NCI-H2081 treated with DMSO at 0.1 percent for 48 hours (cell line): Measurements from ENCODE around the gene RASGEF1B.
"Not testable (repeated sequence)": the region's sequence is repeated elsewhere in the genome, so short reads cannot be mapped to it uniquely, and the experiment has no call there.

Experiments used
- DNase-seq: peaks from one replicate; lab custom pipeline; 2025; lab: John Stamatoyannopoulos, UW

RASGEF1B gene

GRCh38 chr4:81498551-81499099 is 26.9 kb upstream of the RASGEF1B start:
- no peak for DNase-seq

GRCh38 chr4:81498046-81498445 is 26.3 kb upstream of the RASGEF1B start:
- DNase-seq, result no peak

DNA sequence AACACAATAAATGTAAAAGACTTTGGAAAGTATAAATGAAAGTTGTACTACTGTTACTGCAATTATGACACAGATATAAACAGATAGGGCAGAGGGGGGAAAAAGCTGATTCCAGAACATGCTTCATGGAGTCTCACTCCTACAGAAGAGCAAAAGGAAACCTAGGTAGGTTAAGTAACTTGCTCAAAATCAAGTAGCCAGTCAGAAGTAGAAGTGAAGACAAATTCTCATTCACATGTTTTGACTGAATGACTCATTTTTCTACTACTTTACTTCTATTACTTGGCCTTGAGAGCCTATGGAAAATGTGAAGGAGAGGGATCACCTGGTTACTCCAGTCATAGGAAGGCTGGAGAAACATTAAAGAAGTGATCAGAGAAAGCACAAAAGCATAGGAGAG is 23.6 kb upstream of the RASGEF1B start:
- DNase-seq, result no peak

GRCh38 chr4:81494031-81494431 is 22.3 kb upstream of the RASGEF1B start:
- no peak for DNase-seq

DNA sequence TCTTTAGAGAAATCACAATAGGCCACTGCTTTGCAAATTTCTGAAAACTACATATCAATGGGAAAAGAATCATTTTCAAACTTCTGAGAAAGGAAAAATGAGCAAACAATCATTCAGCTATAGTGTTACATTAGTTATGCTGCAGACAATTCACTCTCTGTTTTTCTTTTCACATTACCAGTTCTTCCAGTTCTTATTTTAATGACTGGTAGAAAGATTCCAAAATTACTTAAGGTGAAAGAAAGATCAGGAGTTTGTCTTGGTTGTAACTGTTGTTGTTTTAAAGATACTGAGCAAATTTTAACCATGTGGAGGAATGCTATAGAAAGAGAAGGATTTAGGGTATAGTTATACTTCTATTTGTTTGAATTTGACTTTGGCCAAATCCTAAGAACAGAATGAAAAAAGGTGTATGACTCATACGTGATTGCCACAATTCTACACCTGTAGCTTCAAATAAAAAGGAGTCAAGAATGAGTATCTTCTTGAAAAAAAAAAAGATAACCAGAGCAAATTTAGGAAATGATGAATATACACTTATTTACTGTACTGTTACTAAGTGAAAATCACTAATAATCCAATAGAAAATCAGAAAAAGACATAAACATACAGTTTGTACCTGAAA is 21.0 kb upstream of the RASGEF1B start:
- DNase-seq, result no peak

DNA sequence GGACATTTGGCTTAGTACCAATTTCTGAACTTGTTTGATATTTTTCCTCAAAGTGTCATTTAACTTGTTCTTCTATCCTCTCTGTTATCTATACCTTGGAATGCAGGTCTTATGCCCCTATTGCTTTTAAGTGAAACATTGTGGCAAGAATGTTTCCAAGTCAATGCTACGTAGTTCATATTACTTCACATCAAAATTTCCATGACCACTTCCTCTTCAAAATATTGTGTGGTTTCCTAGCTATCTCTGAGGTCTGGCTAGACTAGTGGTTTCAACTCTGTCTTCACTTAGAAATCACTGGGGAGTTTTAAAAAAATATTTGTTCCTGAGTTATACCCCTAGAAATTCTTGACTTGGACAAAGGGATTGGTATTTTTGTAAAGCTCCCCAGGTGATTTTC is 20.2 kb upstream of the RASGEF1B start:
- no peak for DNase-seq

GRCh38 chr4:81490403-81491160 is 18.9 kb upstream of the RASGEF1B start:
- DNase-seq, result no peak

DNA sequence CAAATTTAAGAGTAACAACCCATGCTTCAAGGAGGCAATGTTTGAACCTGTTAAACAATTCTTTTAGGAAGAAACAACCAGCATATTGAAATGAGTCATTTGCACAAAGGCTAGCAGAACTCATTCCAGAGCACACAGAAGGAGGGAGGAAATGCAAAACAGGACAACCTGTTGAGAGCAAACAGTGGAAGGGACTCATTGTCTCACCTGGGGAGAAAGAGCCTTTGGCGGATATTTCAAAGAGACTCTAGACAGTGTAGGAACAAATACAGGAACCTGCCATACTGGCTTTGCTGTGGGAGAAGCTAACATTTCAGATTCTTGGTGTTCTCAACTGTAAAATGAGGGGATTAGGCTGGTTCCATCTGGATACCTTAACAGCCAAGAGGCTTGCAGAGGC is 14.8 kb upstream of the RASGEF1B start:
- no peak for DNase-seq

- DNase-seq, result no peak
Observed at GRCh38 chr4:81485310-81485980, 13.7 kb upstream of the RASGEF1B start.

DNA sequence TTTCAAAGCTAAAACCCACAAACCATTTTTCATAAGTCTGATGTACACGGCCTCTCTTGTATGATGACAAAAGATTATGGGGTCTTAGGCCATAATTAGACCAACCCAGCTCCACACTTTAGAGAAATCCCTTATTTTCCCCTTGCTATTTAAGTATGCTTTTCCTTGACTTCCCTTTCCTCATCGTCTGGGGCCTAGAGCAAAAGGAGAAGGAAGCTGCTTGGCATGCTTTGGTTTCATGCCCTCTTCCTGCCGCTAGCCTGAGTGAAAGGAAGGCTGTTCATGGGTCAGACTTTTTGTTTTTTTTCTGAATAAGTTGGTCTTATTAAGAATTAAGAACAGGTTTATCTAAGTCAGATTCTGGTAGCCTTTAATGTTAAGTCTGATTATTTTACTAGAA is 10.6 kb upstream of the RASGEF1B start:
- no peak for DNase-seq

DNA sequence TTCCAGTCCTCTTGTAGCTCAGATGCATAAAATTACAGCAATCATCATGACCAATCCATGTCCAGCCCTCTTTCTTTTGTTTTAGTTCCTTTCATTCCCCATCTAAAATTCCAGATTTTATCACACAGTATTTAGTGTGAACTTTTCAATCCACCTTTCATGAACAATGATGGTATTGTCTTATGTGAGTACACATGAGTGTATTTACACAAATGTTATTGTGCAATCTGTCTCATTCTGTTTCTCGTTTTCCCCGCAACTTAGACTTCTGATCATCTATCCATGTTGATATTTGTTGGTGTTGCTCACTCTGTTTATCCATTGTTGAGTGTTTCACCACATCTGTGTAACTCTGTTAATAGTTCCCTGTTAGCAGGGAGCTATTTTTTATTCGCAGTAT is 9.4 kb upstream of the RASGEF1B start:
- DNase-seq, result no peak

- not testable (repeated sequence) for DNase-seq
Observed at GRCh38 chr4:81479573-81479972, 7.9 kb upstream of the RASGEF1B start.

- not testable (repeated sequence) for DNase-seq
Observed at GRCh38 chr4:81473331-81474265, 1.9 kb upstream of the RASGEF1B start.

GRCh38 chr4:81472281-81473182 is 825 bp upstream of the RASGEF1B start:
- no peak for DNase-seq

- no peak for DNase-seq
Observed at GRCh38 chr4:81471298-81471587, 464 bp downstream of the RASGEF1B start.

DNA sequence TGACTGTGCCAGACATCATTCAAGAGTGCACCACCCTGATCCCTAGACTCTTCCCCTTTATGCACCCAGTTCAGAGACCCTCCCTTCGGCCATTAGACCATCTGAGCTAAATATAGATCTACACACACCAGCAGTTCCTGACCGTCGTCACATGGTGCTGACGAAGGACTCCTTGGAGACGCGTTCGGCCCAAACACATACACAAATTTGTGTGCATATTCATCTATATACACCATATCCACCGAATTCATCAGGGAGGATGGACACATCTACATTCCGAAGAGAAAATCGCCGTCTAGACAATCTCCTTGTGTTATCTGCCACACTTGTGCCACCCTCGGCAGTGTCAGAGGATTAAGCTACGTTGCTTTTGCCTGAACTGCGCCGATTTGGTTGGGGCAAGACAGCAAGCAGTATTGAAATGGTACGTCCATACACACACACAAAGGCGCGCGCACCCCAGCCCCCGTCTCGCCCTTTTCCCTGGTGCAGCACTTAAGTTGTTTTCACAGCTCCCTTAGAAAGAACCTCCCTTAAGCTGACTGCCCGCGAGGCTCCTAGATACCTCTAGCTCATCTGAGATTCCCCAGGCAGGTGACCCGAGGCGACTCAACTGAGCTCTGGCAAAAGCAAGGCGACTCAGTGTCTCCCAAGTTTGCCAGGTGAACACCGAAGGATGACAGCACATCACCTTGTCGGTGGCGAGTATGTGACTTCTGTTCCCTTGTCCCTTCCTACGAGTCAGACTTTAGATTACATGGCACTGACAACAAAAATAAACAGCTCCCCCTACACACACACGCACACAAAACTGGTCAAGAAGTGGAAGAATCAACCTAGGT is 1.0 kb downstream of the RASGEF1B start:
- no peak for DNase-seq

DNA sequence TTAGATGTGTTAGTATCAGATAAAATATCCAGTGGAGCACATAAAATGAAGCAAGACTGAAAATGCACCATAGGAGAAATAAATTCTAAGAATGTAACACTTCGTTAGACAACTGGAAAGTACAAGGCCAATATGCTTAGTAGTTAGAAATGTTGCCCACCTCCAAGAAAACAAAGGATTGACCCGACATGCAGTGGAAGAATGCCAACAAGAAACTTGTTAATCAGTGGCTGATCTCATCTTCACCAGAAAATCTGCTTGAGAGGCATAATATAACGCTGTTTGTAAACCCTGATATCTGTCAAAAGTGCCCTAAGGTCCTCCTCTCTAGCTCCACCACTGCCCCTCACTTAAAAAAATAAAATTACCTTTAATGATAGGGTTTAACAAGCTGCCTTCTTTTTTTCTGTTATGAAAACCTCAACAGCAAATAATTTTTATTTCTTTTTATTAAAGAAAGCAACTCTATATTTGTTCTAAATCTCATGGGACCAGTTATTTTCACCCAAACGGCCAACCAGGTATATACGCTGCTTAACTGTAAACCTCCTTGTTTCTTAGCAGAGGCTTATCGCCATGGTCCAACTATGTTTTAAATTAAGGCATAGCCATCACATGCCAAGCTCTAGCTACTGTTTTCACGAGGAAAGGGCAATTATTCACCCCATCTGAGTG is 1.8 kb downstream of the RASGEF1B start:
- no peak for DNase-seq

DNA sequence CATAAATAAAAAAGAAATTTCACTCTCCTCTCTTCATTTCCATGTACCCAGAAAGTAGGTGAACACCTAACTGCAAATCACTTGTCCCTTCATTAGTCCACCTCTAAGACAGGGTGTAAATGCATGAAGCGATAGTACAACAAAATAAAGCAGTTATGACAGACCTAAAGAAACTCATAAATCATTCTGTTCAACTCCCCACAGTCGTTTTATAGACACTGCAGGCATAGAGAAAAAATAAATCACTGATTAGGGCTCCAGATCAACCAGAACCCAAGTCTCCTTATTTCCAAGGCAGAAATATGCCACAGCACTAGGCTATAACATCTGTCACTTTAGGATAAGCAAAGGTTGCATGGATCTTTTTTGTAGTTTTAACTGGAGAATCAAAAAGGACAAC is 3.0 kb downstream of the RASGEF1B start:
- no peak for DNase-seq

- no peak for DNase-seq
Observed at GRCh38 chr4:81467672-81467964, 4.1 kb downstream of the RASGEF1B start.
